Measurements from ENCODE around the gene NPAS2.

GRCh38 chr2:100940766-100941645 is 121.1 kb downstream of the NPAS2 start:
- TF ChIP-seq CTCF (IDR thresholded peaks at IDR 0.05) (no peak), POLR2A (IDR thresholded peaks at IDR 0.05) (no peak), EP300 (IDR thresholded peaks at IDR 0.05) (no peak)

Data from tibial nerve (tissue), 4 donors.